ENCODE data around the gene YY2. TPM values are rescaled to one million over a fixed set of nuclear protein-coding genes. Genes with fewer than 3 reads are reported as not detected.
"Not testable (repeated sequence)": the region's sequence is repeated elsewhere in the genome, so short reads cannot be mapped to it uniquely, and the experiment has no call there.

Gene YY2
- under 1 TPM; 0.21 to 0.69 (median 0.48) TPM for polyA plus RNA-seq

- DNase-seq, result no peak
- Mint-ChIP-seq H3K27me3 (ENCODE audit: low read depth in 3 of 3) (peaks cover 0 to 3% (median 2%) of the 10 kb centered on the region in 3 donors), H3K36me3 (peaks cover 6 to 28% (median 21%) of the 10 kb centered on the region in 3 donors), H3K4me1 (no peaks in the 10 kb centered on the region), H3K4me3 (no peak within 1 kb of the TSS), H3K27ac (no peak within 1 kb of the TSS), H3K9me3 (no peaks in the 10 kb centered on the region)
These were observed at the start of gene YY2 for GRCh38 chrX:21855937-21856415. Gene YY2, plus strand, starts transcription at chrX:21855987. Its CDS starts 498 bp downstream, at chrX:21856485.

- Mint-ChIP-seq H3K4me1 (no peaks in the 10 kb centered on the region), H3K36me3 (no peaks in the 10 kb centered on the region), H3K9me3 (no peaks in the 10 kb centered on the region), H3K27ac (no peak overlapping the region), H3K4me3 (no peak overlapping the region), H3K27me3 (ENCODE audit: low read depth in 3 of 3) (peaks cover 3 to 4% (median 3%) of the 10 kb centered on the region in 3 donors)
- DNase-seq, result no peak
These were observed 49.1 kb upstream of the YY2 start for GRCh38 chrX:21806691-21807090.

GRCh38 chrX:21811832-21812231 lies 44.0 kb upstream of the YY2 start:
- DNase-seq, result no peak
- peaks cover 3 to 4% (median 3%) of the 10 kb centered on the region in 3 donors for H3K27me3 Mint-ChIP-seq (ENCODE audit: low read depth in 3 of 3)
- no peak overlapping the region for H3K4me3 Mint-ChIP-seq
- no peaks in the 10 kb centered on the region for H3K4me1 Mint-ChIP-seq
- H3K9me3 Mint-ChIP-seq, result no peaks in the 10 kb centered on the region
- no peaks in the 10 kb centered on the region for H3K36me3 Mint-ChIP-seq
- H3K27ac Mint-ChIP-seq, result no peak overlapping the region

GRCh38 chrX:21812628-21813027 lies 43.2 kb upstream of the YY2 start:
- Mint-ChIP-seq H3K27ac (no peak overlapping the region), H3K27me3 (ENCODE audit: low read depth in 3 of 3) (peaks cover 2 to 6% (median 4%) of the 10 kb centered on the region in 3 donors), H3K36me3 (no peaks in the 10 kb centered on the region), H3K9me3 (no peaks in the 10 kb centered on the region), H3K4me3 (no peak overlapping the region), H3K4me1 (no peaks in the 10 kb centered on the region)
- no peak for DNase-seq

- H3K4me3 Mint-ChIP-seq, result no peak overlapping the region
- peaks cover 1 to 6% (median 4%) of the 10 kb centered on the region in 3 donors for H3K27me3 Mint-ChIP-seq (ENCODE audit: low read depth in 3 of 3)
- H3K4me1 Mint-ChIP-seq, result no peaks in the 10 kb centered on the region
- H3K9me3 Mint-ChIP-seq, result no peaks in the 10 kb centered on the region
- no peak overlapping the region for H3K27ac Mint-ChIP-seq
- H3K36me3 Mint-ChIP-seq, result no peaks in the 10 kb centered on the region
- no peak for DNase-seq
These were observed 42.0 kb upstream of the YY2 start for GRCh38 chrX:21813612-21814368.

GRCh38 chrX:21816136-21816535 lies 39.7 kb upstream of the YY2 start:
- Mint-ChIP-seq H3K4me1 (no peaks in the 10 kb centered on the region), H3K9me3 (no peaks in the 10 kb centered on the region), H3K27ac (no peak overlapping the region), H3K27me3 (ENCODE audit: low read depth in 3 of 3) (peaks cover 0 to 2% (median 0%) of the 10 kb centered on the region in 3 donors), H3K36me3 (no peaks in the 10 kb centered on the region), H3K4me3 (no peak overlapping the region)
- DNase-seq, result no peak

GRCh38 chrX:21820170-21820569 lies 35.6 kb upstream of the YY2 start:
- not testable (repeated sequence) for H3K9me3 Mint-ChIP-seq; H3K36me3 Mint-ChIP-seq; H3K27me3 Mint-ChIP-seq (ENCODE audit: low read depth in 3 of 3); H3K4me3 Mint-ChIP-seq; H3K27ac Mint-ChIP-seq; DNase-seq; H3K4me1 Mint-ChIP-seq

GRCh38 chrX:21821875-21822274 lies 33.9 kb upstream of the YY2 start:
- no peaks in the 10 kb centered on the region for H3K4me1 Mint-ChIP-seq
- H3K4me3 Mint-ChIP-seq, result no peak overlapping the region

GRCh38 chrX:21831496-21831895 lies 24.3 kb upstream of the YY2 start:
- no peak overlapping the region for H3K27ac Mint-ChIP-seq
- no peak overlapping the region for H3K4me3 Mint-ChIP-seq
- H3K27me3 Mint-ChIP-seq (ENCODE audit: low read depth in 3 of 3), result peaks cover 4 to 7% (median 6%) of the 10 kb centered on the region in 3 donors

More at GRCh38 chrX:21821875-21822274, 33.9 kb upstream of the YY2 start:
- no peaks in the 10 kb centered on the region for H3K9me3 Mint-ChIP-seq
- no peak overlapping the region for H3K27ac Mint-ChIP-seq
- no peak for DNase-seq
- no peaks in the 10 kb centered on the region for H3K36me3 Mint-ChIP-seq
- peaks cover 0 to 8% (median 2%) of the 10 kb centered on the region in 3 donors for H3K27me3 Mint-ChIP-seq (ENCODE audit: low read depth in 3 of 3)

GRCh38 chrX:21837056-21837455 lies 18.7 kb upstream of the YY2 start:
- DNase-seq, result no peak
- Mint-ChIP-seq H3K4me1 (peaks cover 8 to 9% of the 10 kb centered on the region in 2 donors), H3K27me3 (ENCODE audit: low read depth in 3 of 3) (peaks cover 0 to 2% (median 0%) of the 10 kb centered on the region in 3 donors), H3K36me3 (no peaks in the 10 kb centered on the region), H3K27ac (no peak overlapping the region), H3K4me3 (no peak overlapping the region), H3K9me3 (peaks cover 0 to 2% (median 0%) of the 10 kb centered on the region in 6 donors)

More at GRCh38 chrX:21831496-21831895, 24.3 kb upstream of the YY2 start:
- no peaks in the 10 kb centered on the region for H3K9me3 Mint-ChIP-seq
- DNase-seq, result no peak
- H3K4me1 Mint-ChIP-seq, result no peaks in the 10 kb centered on the region
- no peaks in the 10 kb centered on the region for H3K36me3 Mint-ChIP-seq

- Mint-ChIP-seq H3K36me3 (no peaks in the 10 kb centered on the region), H3K9me3 (peaks cover 0 to 2% (median 0%) of the 10 kb centered on the region in 6 donors), H3K27ac (peak overlapping the region; percentile 76 to 91 (median 85)), H3K27me3 (ENCODE audit: low read depth in 3 of 3) (peaks cover 0 to 2% (median 0%) of the 10 kb centered on the region in 3 donors), H3K4me1 (peaks cover 8 to 9% of the 10 kb centered on the region in 2 donors), H3K4me3 (peak overlapping the region; percentile 83 to 96 (median 92))
- no peak for DNase-seq
These were observed 16.9 kb upstream of the YY2 start for GRCh38 chrX:21838937-21839333.

GRCh38 chrX:21839334-21840192 lies 16.2 kb upstream of the YY2 start, which contains the start of gene MBTPS2:
Gene MBTPS2, plus strand, starts transcription at chrX:21839617. Its CDS starts 118 bp downstream, at chrX:21839735.
- H3K27me3 Mint-ChIP-seq (ENCODE audit: low read depth in 3 of 3), result peaks cover 0 to 2% (median 0%) of the 10 kb centered on the region in 3 donors
- H3K9me3 Mint-ChIP-seq, result peaks cover 0 to 2% (median 0%) of the 10 kb centered on the region in 6 donors
- peak within 1 kb of the TSS; percentile 83 to 96 (median 92) for H3K4me3 Mint-ChIP-seq
- peaks cover 8 to 9% of the 10 kb centered on the region in 2 donors for H3K4me1 Mint-ChIP-seq
- H3K36me3 Mint-ChIP-seq, result no peaks in the 10 kb centered on the region
- peak within 1 kb of the TSS; percentile 77 to 91 (median 85) for H3K27ac Mint-ChIP-seq
- peak; percentile 75 to 84 (median 81) for DNase-seq

GRCh38 chrX:21840193-21840545 lies 15.6 kb upstream of the YY2 start:
- Mint-ChIP-seq H3K4me1 (peaks cover 8 to 9% of the 10 kb centered on the region in 2 donors), H3K27ac (peak overlapping the region; percentile 38 to 83 (median 72)), H3K4me3 (peak overlapping the region; percentile 83 to 96 (median 92)), H3K27me3 (ENCODE audit: low read depth in 3 of 3) (peaks cover 0 to 2% (median 2%) of the 10 kb centered on the region in 3 donors), H3K9me3 (peaks cover 0 to 2% (median 0%) of the 10 kb centered on the region in 6 donors), H3K36me3 (peaks cover 2% of the 10 kb centered on the region in 3 donors)
- DNase-seq, result no peak
